AG09319 (cell line): ENCODE data around the gene FAM209B.

Source experiments
- DNase-seq: peaks from one replicate; pipeline ENCODE4 v3.0.0-alpha.2; 2010; ENCODE audit warnings: low read depth; ENCODE audit errors: extremely low read depth
- CTCF ChIP-seq: IDR thresholded peaks from 2 replicates; pipeline ENCODE4 v1.5.1; 2011; ENCODE audit warnings: low read depth, mild to moderate bottlenecking, inconsistent platforms, low read length, moderate library complexity

FAM209B gene

DNA sequence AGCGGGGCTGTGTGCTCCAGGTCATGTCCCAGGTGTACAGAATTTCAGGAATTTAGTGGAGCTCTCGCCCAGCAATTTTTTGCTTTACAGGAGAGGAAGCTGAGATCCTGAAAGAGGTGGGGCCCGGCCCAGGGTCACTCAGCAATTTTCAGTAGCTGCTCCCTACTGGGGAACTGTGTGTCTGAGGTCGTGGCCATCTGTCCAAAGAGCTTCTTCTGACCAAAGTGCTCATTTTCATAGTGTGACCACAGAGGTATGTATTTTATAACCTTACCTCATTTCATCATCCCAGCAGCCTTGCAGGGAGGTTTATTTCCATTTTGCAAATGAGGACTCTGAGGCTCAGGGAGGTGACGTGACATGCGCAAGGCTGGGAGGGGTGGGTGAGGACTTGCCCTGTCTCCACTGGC lies 46.3 kb downstream of the FAM209B start:
- DNase-seq, result no peak
- TF ChIP-seq CTCF, result no peak

- no peak for TF ChIP-seq CTCF
- no peak for DNase-seq
Measured at GRCh38 chr20:56580226-56580625, 47.2 kb downstream of the FAM209B start.

DNA sequence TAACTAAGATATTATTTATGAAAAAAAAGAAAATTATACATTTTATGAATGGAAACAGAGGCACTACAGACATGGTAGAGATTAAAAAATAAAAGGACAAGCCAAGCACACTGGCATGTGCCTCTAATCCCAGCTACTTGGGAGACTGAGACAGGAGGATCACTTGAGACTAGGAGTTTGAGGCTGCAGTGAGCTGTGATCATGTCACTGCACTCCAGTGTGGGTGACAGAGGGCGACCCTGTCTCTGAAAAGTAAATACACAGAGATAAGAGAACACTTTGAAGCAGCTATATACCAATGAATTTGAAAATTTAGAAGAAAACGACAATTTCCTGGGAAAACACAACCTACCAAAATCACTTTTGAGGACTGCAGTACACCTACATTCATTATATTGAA lies 48.7 kb downstream of the FAM209B start:
- DNase-seq, result no peak
- no peak for TF ChIP-seq CTCF

DNA sequence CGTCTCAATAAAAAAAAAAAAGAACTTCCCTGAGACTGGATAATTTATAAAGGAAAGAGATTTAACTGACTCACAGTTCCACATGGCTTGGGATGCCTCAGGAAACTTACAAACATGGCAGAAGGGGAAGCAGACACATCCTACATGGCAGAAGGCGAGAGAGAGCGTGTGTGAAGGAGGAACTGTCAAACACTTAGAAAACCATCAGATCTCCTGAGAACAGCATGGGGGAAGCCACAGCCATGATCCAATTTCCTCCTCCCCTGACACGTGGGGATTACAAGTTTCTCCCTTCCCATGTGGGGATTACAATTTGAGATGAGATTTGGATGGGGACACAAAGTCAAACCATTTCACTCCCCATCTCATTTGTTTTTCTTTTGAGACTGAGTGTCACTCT lies 49.5 kb downstream of the FAM209B start:
- TF ChIP-seq CTCF, result no peak
- DNase-seq, result no peak

GRCh38 chr20:56584916-56585315 lies 51.9 kb downstream of the FAM209B start:
- no peak for TF ChIP-seq CTCF
- no peak for DNase-seq
